Activated T-helper 17 cell treated with anti-CD3 and anti-CD28 coated beads, Interleukin-2, amount 50 U/mL, for 72 hours (primary cell): ENCODE results near the gene AOAH. TPM values are rescaled to one million over a fixed set of nuclear protein-coding genes. Genes with fewer than 3 reads are reported as not detected.

Experiments used
- ATAC-seq: fragments of 150-1000 bp; cut with Tn5 transposase; replicated peaks from 2 replicates; pipeline ENCODE4 v1.10.0; 2021; ENCODE audit warnings: mild to moderate bottlenecking, moderate library complexity
- H3K27ac Mint-ChIP-seq: one replicate; pipeline ENCODE4 v1.8.0; 2022; ENCODE audit warnings: mixed read lengths
- H3K27me3 Mint-ChIP-seq: one replicate; pipeline ENCODE4 v1.8.0; 2022; ENCODE audit warnings: mixed read lengths
- H3K36me3 Mint-ChIP-seq: one replicate; pipeline ENCODE4 v1.8.0; 2022; ENCODE audit warnings: low read depth, mild to moderate bottlenecking, mixed read lengths
- H3K4me1 Mint-ChIP-seq: one replicate; pipeline ENCODE4 v1.8.0; 2022; ENCODE audit warnings: mixed read lengths
- H3K4me3 Mint-ChIP-seq: one replicate; pipeline ENCODE4 v1.8.0; 2022; ENCODE audit warnings: mild to moderate bottlenecking, mixed read lengths
- H3K9me3 Mint-ChIP-seq: one replicate; pipeline ENCODE4 v1.8.0; 2022; ENCODE audit warnings: mixed read lengths
- total RNA-seq, 2 donors: library from RNA; stranded (reverse); gene quantifications; one replicate each; pipeline ENCODE4 v1.2.3, GENCODE V29; 2022

Gene AOAH
- total RNA-seq, 2 donors from 2014 or later = 1.4 to 2.9 TPM

- H3K9me3 Mint-ChIP-seq = no peaks in the 10 kb centered on the region
- no peak overlapping the region for H3K4me3 Mint-ChIP-seq
- H3K27me3 Mint-ChIP-seq = peaks cover 14% of the 10 kb centered on the region
- no peaks in the 10 kb centered on the region for H3K4me1 Mint-ChIP-seq
- ATAC-seq = no peak
- no peaks in the 10 kb centered on the region for H3K36me3 Mint-ChIP-seq
- H3K27ac Mint-ChIP-seq = no peak overlapping the region
These were observed 134.9 kb downstream of the AOAH start for GRCh38 chr7:36589391-36589790.

GRCh38 chr7:36583318-36583717 is 141.0 kb downstream of the AOAH start:
- no peak overlapping the region for H3K4me3 Mint-ChIP-seq
- H3K27me3 Mint-ChIP-seq = peaks cover 4% of the 10 kb centered on the region
- H3K4me1 Mint-ChIP-seq = no peaks in the 10 kb centered on the region
- no peaks in the 10 kb centered on the region for H3K9me3 Mint-ChIP-seq
- H3K27ac Mint-ChIP-seq = peak overlapping the region; percentile 68
- no peaks in the 10 kb centered on the region for H3K36me3 Mint-ChIP-seq
- peak; percentile 85 for ATAC-seq

DNA sequence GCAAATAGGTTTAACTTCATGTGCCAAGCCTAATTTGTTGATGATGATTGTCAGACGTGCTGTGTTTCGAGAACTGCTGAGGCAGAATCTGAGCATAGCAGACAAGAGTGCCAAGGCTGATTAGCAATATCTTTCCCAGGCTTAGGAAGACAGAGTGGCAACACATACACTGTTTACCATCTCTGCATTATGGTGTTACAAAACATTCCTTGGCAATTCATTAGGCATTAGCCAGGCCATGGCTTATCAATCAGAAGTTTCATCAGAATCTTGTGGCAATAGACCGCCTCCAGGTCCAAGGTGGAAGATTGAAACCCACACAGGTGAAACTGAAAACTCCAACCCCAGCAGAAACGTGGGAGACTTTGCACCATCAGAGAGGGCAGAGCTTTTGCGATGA is 148.5 kb downstream of the AOAH start:
- H3K36me3 Mint-ChIP-seq = no peaks in the 10 kb centered on the region
- no peaks in the 10 kb centered on the region for H3K27me3 Mint-ChIP-seq
- no peak overlapping the region for H3K4me3 Mint-ChIP-seq
- no peak overlapping the region for H3K27ac Mint-ChIP-seq
- ATAC-seq = no peak
- H3K9me3 Mint-ChIP-seq = no peaks in the 10 kb centered on the region
- no peaks in the 10 kb centered on the region for H3K4me1 Mint-ChIP-seq

DNA sequence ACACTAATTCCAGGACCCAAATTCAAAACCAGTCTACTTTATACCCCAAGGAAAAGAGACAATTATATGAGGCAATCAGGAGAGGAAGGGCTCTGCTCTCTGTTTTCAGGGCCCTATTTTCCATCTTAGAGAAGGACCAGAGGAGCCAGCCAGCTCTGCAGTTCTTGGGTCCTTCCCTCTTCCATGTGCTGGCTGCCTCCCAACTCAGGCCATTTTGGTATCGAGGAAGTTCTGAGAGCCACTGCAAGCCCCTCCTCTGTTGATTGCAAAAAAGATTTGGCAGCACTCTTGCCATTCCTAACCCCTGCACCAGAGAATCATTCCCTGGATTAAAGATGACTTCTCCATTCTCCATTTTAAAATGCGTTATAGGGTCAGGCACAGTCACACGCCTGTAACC is 151.2 kb downstream of the AOAH start:
- Mint-ChIP-seq H3K36me3 (no peaks in the 10 kb centered on the region), H3K27ac (no peak overlapping the region), H3K27me3 (no peaks in the 10 kb centered on the region)

GRCh38 chr7:36571190-36571560 is 153.1 kb downstream of the AOAH start:
- Mint-ChIP-seq H3K4me3 (no peak overlapping the region), H3K9me3 (no peaks in the 10 kb centered on the region), H3K4me1 (no peaks in the 10 kb centered on the region), H3K36me3 (no peaks in the 10 kb centered on the region), H3K27me3 (peaks cover 3% of the 10 kb centered on the region), H3K27ac (no peak overlapping the region)
- ATAC-seq = no peak

More for the DNA sequence above, 151.2 kb downstream of the AOAH start:
- no peaks in the 10 kb centered on the region for H3K4me1 Mint-ChIP-seq
- no peaks in the 10 kb centered on the region for H3K9me3 Mint-ChIP-seq
- no peak for ATAC-seq
- H3K4me3 Mint-ChIP-seq = no peak overlapping the region

DNA sequence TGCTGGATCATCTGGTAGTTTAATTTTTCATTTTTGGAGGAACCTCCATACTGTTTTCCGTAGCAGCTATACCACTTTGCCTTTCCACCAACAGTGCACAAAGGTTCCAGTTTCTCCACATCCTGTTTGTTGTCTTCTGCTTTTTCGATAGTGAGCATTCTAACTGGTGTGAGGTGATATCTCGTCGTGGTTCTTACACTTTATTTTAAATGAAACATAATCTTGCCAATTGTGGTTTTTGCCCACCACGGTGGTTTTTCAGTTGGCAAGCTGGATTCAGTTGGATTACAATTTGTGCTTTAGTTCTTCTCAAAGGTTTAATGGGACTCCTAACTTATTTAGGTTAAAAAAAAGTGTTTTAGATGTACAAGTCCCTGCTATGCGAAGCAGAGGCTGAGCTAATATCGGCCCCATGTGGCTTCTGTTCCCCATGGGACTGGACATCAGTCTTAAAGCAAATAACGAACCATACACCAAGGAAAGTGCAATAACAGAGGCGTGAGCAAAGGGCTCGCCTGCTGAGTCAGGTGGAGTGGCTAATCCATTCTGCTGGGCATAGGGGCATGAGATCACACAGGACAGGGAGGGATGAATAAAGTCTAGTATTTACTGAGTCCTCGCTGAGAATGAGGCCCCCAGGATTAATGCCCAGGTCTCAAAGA is 153.6 kb downstream of the AOAH start:
- no peaks in the 10 kb centered on the region for H3K9me3 Mint-ChIP-seq
- H3K4me3 Mint-ChIP-seq = no peak overlapping the region
- H3K27me3 Mint-ChIP-seq = peaks cover 3% of the 10 kb centered on the region
- no peak overlapping the region for H3K27ac Mint-ChIP-seq
- no peaks in the 10 kb centered on the region for H3K36me3 Mint-ChIP-seq
- no peak for ATAC-seq
- H3K4me1 Mint-ChIP-seq = no peaks in the 10 kb centered on the region

DNA sequence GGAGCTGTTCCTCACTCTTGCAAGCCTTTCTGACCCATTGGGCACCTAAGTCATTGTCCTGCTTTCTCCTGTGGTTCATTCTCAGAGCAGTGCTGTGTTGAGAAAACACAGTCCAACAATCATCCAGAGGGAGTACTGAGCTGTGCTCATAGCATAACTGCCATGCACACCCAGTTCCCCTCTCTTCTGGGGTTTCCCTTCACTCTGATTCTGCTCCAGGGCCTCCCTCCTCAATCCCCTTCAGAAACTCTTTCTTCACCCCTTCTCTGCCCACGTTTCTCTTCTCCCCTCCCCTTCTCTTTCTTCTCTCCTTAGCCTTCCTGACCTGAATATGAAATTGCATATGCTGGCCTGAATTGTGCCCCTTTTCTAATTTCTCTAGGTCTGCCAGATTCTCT is 155.8 kb downstream of the AOAH start:
- ATAC-seq = no peak
- H3K9me3 Mint-ChIP-seq = no peaks in the 10 kb centered on the region
- H3K4me1 Mint-ChIP-seq = peaks cover 4% of the 10 kb centered on the region
- H3K36me3 Mint-ChIP-seq = no peaks in the 10 kb centered on the region
- H3K4me3 Mint-ChIP-seq = no peak overlapping the region
- H3K27ac Mint-ChIP-seq = no peak overlapping the region
- peaks cover 8% of the 10 kb centered on the region for H3K27me3 Mint-ChIP-seq

DNA sequence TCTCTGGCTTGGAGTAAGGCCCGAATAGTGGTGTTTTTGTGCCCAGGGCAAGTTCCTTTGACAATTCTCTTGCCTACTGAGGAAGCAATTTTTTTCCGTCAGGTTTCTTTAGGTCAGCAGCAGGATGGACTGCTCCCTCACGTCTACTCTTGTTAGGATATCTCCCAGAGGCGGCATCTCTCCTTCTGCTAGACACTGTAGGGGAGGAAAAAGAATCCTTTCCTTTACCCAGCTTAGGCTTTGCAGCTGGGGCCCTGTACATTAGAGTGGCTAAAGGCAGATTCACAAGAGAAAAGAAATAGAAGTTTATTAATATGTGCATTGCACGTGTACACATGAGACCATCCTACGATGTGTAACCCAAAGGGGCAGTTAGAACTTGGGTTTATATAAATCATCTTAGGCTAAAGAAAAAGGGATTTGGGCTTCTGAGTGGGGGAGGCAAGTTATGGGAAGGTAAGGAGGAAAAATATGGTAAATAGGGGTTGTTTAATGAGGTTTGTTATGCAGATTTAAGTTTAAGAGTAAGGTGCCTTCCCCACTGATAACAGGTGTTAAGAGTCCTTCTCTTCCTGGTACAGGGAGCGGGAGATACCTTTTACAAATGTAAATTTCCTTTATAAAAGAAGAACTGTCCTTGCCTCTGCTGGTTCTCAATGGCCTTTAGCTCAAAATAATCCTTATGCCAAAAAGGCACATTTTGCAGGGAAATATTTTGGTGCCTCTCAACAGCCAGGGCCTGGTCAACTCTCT is 156.4 kb downstream of the AOAH start:
- no peak overlapping the region for H3K4me3 Mint-ChIP-seq
- H3K27ac Mint-ChIP-seq = no peak overlapping the region
- no peaks in the 10 kb centered on the region for H3K36me3 Mint-ChIP-seq
- no peaks in the 10 kb centered on the region for H3K9me3 Mint-ChIP-seq
- peaks cover 8% of the 10 kb centered on the region for H3K27me3 Mint-ChIP-seq
- no peak for ATAC-seq
- peaks cover 4% of the 10 kb centered on the region for H3K4me1 Mint-ChIP-seq

DNA sequence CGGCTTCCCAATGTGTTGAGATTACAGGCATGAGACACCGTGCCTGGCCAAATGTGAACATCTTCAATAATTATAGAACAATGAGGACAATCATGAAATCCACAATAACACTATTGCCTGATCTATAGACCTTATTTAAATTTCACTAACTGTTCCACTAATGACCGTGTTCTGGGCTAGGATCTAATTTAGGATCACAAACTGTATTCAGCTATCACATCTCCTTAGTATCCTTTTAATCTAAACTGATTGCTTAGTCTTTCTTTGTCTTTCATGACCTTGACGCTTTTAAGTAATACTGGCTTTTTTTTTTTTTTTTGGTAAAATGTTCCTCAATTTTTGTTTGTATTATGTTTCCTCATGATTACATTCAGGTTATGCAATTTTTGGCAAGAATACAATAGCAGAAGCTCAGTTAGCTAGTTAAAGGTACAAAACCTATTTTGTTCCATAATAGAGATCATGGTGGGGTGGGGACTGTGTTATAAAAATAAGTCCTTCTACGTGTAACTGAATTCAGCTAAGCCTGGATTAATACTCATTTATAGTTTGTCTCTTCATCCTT is 158.4 kb downstream of the AOAH start:
- peaks cover 4% of the 10 kb centered on the region for H3K4me1 Mint-ChIP-seq
- H3K36me3 Mint-ChIP-seq = no peaks in the 10 kb centered on the region
- no peaks in the 10 kb centered on the region for H3K9me3 Mint-ChIP-seq
- no peak overlapping the region for H3K27ac Mint-ChIP-seq
- no peak overlapping the region for H3K4me3 Mint-ChIP-seq
- peaks cover 8% of the 10 kb centered on the region for H3K27me3 Mint-ChIP-seq
- ATAC-seq = no peak

- Mint-ChIP-seq H3K9me3 (no peaks in the 10 kb centered on the region), H3K27me3 (peaks cover 12% of the 10 kb centered on the region), H3K36me3 (no peaks in the 10 kb centered on the region), H3K27ac (no peak overlapping the region), H3K4me1 (peaks cover 4% of the 10 kb centered on the region), H3K4me3 (no peak overlapping the region)
- ATAC-seq = no peak
These were observed 159.8 kb downstream of the AOAH start for GRCh38 chr7:36564489-36564888.

DNA sequence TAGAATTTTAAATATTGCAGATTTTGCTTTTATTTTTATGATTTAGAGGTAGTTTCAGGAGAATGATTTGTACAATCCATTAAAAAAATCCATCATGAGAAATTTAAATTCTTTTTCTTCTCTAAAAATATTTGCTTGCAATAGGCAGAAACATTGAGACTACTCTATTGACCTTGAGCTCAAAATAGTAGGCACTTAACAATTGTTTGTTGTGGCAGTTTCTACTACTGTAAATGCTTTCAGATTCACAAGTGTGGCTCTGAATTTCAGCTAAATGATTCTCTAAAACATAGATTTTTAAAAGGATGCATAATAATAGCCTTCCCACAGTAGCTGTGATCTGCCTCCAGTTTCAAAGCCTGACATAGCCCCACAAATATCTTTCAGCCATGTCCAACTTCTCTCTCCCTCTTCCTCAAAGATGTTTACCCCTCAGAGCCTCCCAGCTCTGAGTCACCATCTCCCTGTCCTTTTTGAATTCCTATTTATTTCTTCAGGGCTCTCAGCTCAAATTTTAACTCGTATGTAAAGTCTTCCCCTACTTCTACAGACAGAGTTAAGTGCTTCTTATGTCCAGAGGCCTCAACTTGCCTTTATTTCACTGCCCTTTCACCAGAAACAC is 160.5 kb downstream of the AOAH start:
- Mint-ChIP-seq H3K9me3 (no peaks in the 10 kb centered on the region), H3K4me1 (peaks cover 4% of the 10 kb centered on the region), H3K4me3 (no peak overlapping the region), H3K27me3 (peaks cover 13% of the 10 kb centered on the region), H3K27ac (no peak overlapping the region), H3K36me3 (no peaks in the 10 kb centered on the region)
- ATAC-seq = no peak

DNA sequence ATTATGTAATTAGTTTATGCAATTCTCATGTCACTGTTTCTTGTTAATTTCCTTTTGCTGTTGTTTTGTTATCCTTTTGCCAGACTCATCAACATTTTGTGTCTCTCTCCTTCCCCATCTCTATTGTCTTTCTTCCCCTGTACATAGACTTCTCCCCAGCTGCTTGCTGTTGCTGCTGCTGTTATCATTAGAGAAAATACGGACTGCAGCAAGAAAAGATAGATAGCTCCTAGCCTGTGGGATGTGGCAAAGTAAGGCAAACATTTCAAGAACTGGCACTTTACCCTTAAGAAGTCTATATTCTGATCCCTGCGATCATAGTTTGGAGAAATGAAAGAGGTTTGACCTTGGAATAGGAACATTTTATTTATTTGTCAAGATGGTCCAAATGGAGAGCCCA is 162.2 kb downstream of the AOAH start:
- ATAC-seq = no peak
- Mint-ChIP-seq H3K9me3 (no peaks in the 10 kb centered on the region), H3K36me3 (no peaks in the 10 kb centered on the region), H3K27me3 (peaks cover 10% of the 10 kb centered on the region), H3K4me1 (peaks cover 4% of the 10 kb centered on the region), H3K27ac (no peak overlapping the region), H3K4me3 (no peak overlapping the region)

- Mint-ChIP-seq H3K4me1 (no peaks in the 10 kb centered on the region), H3K27me3 (no peaks in the 10 kb centered on the region), H3K4me3 (no peak overlapping the region), H3K9me3 (peaks cover 4% of the 10 kb centered on the region), H3K36me3 (no peaks in the 10 kb centered on the region), H3K27ac (no peak overlapping the region)
- ATAC-seq = no peak
These were observed 175.3 kb downstream of the AOAH start for GRCh38 chr7:36549029-36549428.

- Mint-ChIP-seq H3K4me1 (no peaks in the 10 kb centered on the region), H3K4me3 (no peak overlapping the region), H3K36me3 (no peaks in the 10 kb centered on the region), H3K9me3 (peaks cover 4% of the 10 kb centered on the region), H3K27me3 (no peaks in the 10 kb centered on the region), H3K27ac (no peak overlapping the region)
- ATAC-seq = no peak
These were observed 176.9 kb downstream of the AOAH start for GRCh38 chr7:36547416-36547815.

DNA sequence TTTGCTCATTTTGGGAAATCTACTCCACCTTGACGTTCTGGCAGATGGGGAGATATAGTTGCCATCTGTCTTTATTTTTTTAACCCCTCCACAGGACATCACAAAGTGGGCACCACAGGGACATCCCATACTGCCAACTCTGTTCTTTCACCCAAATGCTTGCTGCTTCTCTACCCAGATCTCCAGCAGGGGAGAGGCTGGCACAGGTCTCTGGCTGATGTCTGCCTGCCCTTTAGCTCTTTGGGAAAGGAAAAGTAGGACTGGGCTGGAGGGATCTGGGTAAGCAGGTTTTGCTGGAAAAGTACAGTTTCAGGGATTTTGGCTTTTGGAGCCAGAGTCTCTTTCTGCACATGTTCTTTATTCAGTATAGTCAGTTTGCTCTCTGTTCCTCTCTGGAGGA is 178.0 kb downstream of the AOAH start:
- Mint-ChIP-seq H3K9me3 (peaks cover 2% of the 10 kb centered on the region), H3K4me1 (no peaks in the 10 kb centered on the region), H3K36me3 (no peaks in the 10 kb centered on the region), H3K27me3 (no peaks in the 10 kb centered on the region), H3K4me3 (no peak overlapping the region), H3K27ac (no peak overlapping the region)
- no peak for ATAC-seq
